Stimulated activated CD8-positive, alpha-beta memory T cell treated with anti-CD3 and anti-CD28 coated beads, Interleukin-12 subunit alpha, Interleukin-12 subunit beta, amount 100 ng/mL, for 4 hours (primary cell): ENCODE measurements around the gene AHNAK.

Experiments used
- DNase-seq: peaks from one replicate; pipeline ENCODE4 v3.0.0-alpha.2; 2020; ENCODE audit warnings: low read depth

The AHNAK gene

DNA sequence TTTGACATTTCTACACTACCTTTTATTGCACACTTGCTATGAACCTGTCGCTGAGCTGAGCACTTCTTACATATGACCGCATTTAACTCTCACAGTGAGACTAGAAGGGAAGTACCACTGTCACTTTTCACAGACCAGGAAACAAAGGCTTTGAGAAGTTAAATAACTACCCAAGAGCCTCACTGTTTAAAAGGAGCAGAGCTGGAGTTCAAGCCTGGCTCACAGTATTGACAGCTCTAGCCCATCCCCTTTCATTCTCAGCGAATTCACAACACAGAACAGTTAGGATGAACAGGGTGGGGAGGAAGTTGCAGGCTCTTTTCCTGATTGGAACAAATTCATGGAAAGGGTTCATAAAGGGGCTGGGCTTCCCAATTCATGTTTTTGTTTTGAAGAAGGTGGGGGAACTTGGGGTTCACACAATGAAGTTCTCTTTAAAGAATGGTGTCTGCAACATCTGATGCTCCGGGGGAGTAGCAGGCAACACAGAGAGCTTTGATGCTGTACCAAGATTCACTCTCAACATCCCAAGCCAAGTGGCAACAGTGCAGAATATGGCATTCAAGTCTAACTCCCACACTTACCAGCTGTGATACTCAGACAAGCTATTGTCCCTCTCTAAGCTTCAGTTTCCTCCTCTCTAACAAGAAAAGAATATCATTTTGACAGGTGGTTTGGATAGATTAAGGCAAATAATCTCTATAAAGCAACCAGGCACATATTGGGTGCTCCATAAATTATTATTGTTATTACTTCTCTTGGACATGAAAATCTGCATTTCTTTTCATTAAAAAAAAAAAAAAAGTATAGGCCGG is 110.6 kb downstream of the AHNAK start:
- no peak for DNase-seq

- no peak for DNase-seq
Observed at GRCh38 chr11:62433904-62434276, 112.7 kb downstream of the AHNAK start.

DNA sequence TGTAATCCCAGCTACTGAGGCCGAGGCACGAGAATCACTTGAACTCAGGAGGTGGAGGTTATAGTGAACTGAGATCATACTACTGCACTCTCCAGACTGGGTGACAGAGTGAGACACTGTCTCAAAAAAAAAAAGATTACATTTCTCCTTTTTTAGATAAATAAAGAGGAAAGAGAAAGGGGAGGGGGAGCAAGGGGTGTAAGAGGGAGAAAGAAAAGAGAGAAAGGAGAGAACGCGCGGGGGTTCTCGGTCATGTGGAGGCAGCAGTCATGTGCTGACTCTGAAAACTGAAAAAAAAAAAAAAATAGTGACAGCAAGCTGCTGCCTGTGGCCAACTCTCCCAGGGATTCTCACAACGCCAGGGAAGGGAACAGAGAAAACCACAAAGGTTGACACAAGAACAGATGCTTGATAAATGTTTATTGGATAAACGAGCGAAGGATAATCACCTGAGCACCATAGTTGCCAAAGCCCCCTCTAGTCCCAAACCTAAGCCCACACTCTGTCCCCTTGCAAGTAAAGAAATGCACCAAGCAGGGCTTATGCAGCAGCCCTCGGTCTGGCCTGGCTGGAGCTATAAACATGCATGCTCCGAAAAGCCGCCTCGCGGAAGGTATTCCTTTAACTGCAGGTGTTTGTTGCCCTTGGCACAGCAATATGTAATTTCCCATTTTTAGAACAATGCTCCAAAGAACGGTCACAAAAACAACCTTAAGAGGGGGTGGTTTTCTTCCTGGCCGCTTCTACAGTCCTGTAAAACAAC is 113.3 kb downstream of the AHNAK start:
- DNase-seq, result no peak

DNA sequence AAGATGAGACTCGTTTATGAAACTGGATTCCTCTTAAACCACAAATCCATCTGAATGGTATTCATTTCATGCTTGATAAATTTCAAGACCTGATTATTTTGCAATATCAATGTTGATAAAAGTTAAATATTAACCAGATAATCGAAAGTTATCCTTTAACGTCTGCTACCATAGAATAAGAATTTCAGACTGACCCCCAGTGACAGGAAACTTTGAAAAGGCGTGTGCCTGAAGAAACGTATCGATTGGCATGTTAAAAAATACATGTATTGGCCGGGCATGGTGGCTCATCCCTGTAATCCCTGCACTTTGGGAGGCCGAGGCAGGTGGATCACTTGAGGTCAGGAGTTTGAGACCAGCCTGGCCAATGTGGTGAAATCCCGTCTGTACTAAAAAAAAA is 113.9 kb downstream of the AHNAK start:
- no peak for DNase-seq

- DNase-seq, result no peak
Observed at GRCh38 chr11:62431171-62431901, 115.3 kb downstream of the AHNAK start.

GRCh38 chr11:62430425-62430824 is 116.2 kb downstream of the AHNAK start:
- no peak for DNase-seq

- no peak for DNase-seq
Observed at GRCh38 chr11:62428871-62429560, 117.6 kb downstream of the AHNAK start.

- no peak for DNase-seq
Observed at GRCh38 chr11:62427630-62428233, 118.9 kb downstream of the AHNAK start.

- DNase-seq, result no peak
Observed at GRCh38 chr11:62423012-62423411, 123.6 kb downstream of the AHNAK start.

DNA sequence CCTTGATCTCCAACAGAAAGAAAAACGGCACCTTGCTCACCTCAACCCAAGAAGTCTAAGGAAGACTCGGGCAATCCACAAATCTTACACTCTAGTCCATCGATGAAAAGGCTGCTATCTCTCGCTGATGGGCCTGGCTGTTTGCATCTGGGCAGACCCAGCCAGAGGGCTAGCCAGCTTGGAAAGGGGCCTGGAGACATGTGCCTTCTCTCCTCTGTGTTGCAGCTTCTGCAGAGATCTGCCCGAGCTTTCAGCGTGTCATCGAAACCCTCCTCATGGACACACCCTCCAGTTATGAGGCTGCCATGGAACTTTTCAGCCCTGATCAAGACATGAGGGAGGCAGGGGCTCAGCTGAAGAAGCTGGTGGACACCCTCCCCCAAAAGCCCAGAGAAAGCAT is 124.6 kb downstream of the AHNAK start:
- DNase-seq, result no peak

DNA sequence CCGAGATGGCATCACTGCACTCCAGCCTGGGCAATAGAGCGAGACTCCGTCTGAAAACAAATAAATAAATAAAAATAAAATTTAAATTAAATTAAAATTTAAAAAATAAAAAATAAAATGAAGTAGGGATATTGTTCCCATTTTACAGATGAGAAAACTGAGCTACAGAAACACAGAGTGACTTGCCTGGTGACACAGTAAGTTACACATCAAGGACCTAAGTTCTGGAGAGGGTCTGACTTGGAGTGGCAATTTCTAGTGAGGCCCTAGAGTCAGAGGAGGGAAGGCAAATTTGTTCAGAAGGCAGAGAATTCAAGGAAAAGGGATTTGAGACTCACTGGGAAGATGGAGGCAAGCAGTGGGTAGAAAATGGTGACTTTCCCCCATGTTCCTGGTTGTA is 125.7 kb downstream of the AHNAK start:
- DNase-seq, result no peak

GRCh38 chr11:62419943-62420342 is 126.7 kb downstream of the AHNAK start:
- DNase-seq, result no peak

DNA sequence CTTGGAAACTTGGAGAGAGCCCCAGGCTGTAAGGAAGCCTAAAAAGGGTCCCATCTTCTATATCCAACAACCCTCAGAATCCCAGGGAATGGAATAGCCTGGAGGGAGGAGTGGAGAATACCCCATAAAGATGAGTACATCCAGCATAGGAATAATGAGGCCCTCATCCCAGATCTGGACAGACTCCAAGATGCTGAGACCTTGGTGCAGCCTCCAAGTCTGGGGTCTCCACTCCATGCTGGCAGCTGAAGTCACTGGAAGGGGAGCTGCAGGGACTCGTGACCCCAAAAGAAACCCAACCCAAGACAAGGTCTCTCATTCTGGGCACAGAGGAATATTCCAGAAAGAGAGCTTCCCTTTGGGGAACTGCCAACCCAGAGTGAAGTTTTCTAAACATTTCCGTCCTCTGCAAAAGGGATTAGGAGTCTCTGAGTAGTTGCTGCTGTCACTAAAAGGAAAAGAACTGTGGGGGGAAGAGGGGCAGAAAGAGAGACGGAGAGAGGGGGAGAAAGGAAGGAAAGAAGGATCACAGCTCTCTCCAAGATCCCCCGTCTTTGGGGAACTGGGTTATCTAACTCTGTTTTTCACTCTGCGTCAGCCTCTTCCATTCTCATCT is 127.2 kb downstream of the AHNAK start:
- DNase-seq, result no peak

- no peak for DNase-seq
Observed at GRCh38 chr11:62418733-62419132, 127.9 kb downstream of the AHNAK start, which contains the start of gene SCGB1A1. TSS of gene SCGB1A1 (plus strand) at chr11:62419033. CDS start at chr11:62419096, 63 bp downstream.

- no peak for DNase-seq
Observed at GRCh38 chr11:62418136-62418535, 128.5 kb downstream of the AHNAK start.

- DNase-seq, result no peak
Observed at GRCh38 chr11:62416596-62416995, 130.0 kb downstream of the AHNAK start.

DNA sequence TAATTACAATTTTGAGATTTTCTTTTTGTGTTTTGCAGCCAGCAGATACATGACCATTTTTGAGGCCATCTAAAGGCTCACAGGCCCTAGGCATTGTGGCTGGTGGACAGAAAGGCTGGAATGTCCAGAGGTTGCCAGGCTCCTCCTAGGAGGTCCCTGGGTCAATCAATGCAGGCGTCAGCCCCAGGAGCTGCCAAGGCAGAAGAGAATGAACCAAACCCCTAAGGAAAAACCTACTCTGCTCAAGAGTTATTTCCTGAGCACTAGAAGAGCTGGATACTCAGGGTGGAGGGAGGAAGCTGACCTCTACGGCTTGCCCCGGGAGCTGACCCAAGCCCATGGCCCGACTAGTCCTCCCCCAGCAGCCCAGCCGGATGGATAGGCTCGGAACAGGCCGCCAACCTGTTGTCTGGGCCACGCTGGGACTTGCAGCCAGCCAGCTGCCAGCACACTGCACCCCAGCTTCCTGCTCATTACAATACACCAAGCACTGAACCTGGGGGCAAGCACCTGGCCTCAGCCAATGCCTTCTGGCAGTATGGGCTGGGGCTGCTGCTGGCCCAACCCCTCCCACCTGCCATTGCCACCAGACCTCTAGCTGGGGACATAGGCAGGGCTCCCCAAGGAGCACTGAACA is 133.4 kb downstream of the AHNAK start:
- no peak for DNase-seq

GRCh38 chr11:62411524-62411923 is 135.1 kb downstream of the AHNAK start:
- no peak for DNase-seq

DNA sequence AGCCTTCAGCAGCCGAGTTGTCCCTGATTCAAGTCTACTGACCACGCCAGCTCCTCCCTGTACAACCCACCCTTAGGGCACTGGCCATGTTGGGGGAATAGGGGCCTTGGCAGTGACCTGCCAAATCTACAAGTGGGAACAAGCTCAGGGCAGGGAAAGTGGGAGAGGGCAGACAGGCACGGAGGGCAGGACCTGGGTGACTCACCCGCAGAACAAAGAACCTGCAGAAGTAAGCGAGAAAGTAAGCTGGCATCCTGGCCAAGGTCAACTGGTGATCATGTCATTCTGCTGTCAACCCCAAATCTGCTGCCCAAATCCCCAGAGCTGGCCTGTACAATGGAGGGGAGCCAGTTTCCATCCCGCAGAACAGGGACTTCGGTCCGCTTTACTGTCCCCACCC is 135.6 kb downstream of the AHNAK start:
- no peak for DNase-seq

DNA sequence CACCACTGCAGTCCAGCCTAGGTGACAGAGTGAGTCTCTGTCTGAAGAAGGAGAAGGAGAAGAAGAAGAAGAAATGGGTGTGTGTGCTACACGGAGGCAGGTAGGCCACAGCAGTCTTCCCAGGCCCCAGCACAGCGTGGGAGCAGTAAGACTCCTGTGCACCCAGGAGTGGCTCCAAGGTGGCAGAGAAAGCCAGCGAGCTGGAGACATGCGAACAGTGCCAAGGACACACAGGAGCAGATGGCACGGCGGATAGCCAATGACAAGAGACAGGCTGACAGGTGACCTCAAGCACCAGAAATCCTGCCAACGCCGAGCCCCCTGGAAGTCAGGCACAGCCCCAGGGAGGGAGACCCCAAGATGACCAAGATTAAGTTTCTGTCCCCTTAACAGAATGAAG is 136.8 kb downstream of the AHNAK start:
- DNase-seq, result no peak

DNA sequence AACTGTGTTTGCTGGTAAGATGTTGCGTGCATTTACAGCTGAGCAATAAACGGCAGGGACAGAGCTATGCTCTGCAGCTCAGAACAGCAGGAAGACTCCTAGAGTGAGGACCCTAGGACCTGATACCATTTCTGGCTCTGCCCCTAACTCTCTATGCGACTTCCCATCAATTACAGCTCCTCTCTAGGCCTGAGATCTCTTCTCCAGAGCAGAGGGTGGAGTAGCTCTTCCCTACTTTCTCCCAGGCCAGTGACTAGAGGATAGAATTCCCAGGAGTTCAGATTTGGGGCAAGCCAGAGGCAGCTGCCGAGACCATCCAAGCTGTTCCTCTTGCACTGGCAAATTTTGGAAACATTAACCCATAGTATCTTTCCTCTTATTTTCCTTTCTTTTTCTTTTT is 140.6 kb downstream of the AHNAK start:
- DNase-seq, result no peak
